ENCODE measurements around the gene PSMD4. TPM values are rescaled to one million over a fixed set of nuclear protein-coding genes. Genes with fewer than 3 reads are reported as not detected.
"Not testable (repeated sequence)": the region's sequence is repeated elsewhere in the genome, so short reads cannot be mapped to it uniquely, and the experiment has no call there.

The PSMD4 gene
- total RNA-seq, 1 donor from 2014 or later: 170 TPM

DNA sequence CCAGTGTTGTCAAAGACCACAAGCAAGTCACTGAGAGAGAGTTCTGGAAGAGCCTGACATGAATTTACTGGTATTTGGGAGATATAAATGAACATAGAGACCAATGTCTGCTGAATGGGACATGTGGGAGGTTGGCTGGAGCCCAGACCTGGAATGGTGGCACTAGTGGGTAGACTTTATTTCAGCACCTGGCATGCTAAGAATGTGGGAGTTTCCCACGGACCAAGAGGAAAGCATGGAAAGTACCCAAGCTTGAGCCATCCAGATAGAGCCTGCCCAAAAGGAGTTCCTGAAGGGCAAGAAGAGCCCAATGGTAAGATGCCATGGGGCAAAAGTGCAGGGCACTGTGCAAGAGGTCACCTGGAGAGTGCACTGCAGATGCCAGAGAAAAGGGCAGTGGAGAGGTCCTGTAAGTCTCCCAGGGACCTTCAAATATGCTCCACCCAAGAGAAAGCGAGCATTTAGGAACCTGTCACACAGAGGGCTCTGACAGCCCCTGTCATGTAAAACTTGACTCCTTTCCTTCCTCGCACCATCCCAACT, 19.5 kb downstream of the PSMD4 start:
- H3K36me3 Mint-ChIP-seq: peaks cover 5% of the 10 kb centered on the region
- TF ChIP-seq, protein P1, sequence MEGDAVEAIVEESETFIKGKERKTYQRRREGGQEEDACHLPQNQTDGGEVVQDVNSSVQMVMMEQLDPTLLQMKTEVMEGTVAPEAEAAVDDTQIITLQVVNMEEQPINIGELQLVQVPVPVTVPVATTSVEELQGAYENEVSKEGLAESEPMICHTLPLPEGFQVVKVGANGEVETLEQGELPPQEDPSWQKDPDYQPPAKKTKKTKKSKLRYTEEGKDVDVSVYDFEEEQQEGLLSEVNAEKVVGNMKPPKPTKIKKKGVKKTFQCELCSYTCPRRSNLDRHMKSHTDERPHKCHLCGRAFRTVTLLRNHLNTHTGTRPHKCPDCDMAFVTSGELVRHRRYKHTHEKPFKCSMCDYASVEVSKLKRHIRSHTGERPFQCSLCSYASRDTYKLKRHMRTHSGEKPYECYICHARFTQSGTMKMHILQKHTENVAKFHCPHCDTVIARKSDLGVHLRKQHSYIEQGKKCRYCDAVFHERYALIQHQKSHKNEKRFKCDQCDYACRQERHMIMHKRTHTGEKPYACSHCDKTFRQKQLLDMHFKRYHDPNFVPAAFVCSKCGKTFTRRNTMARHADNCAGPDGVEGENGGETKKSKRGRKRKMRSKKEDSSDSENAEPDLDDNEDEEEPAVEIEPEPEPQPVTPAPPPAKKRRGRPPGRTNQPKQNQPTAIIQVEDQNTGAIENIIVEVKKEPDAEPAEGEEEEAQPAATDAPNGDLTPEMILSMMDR (conservative IDR thresholded peaks at IDR 0.05): no peak

DNA sequence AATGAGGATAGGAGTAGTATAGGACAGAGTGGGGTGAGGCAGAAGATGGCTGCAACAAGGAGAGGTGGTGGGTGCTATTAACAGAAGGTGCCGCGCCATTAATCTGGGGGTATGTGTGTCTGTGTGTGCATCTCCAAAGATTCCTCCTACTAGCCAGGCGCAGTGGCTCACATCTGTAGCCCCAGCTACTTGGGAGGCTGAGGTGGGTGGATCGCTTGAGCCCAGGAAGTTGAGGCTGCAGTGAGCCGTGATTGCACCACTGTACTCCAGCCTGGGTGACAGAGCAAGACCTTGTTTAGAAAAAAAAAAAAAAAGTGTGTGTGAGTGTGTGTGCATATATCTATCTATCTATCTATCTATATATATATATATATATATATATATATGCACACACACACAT, 20.8 kb downstream of the PSMD4 start:
- H3K4me3 Mint-ChIP-seq; DNase-seq (ENCODE audit: extremely low spot score, unreplicated experiment); H3K4me1 Mint-ChIP-seq (ENCODE audit: unreplicated experiment); H3K27me3 Mint-ChIP-seq; H3K9me3 Mint-ChIP-seq; H3K27ac Mint-ChIP-seq; H3K36me3 Mint-ChIP-seq: not testable (repeated sequence)

More for the DNA sequence above, 19.5 kb downstream of the PSMD4 start:
- no peak overlapping the region for H3K4me3 Mint-ChIP-seq
- H3K4me1 Mint-ChIP-seq (ENCODE audit: unreplicated experiment): no peaks in the 10 kb centered on the region
- peaks cover 3% of the 10 kb centered on the region for H3K27me3 Mint-ChIP-seq
- no peaks in the 10 kb centered on the region for H3K9me3 Mint-ChIP-seq
- no peak for DNase-seq (ENCODE audit: extremely low spot score, unreplicated experiment)
- peak overlapping the region; percentile 8 for H3K27ac Mint-ChIP-seq

DNA sequence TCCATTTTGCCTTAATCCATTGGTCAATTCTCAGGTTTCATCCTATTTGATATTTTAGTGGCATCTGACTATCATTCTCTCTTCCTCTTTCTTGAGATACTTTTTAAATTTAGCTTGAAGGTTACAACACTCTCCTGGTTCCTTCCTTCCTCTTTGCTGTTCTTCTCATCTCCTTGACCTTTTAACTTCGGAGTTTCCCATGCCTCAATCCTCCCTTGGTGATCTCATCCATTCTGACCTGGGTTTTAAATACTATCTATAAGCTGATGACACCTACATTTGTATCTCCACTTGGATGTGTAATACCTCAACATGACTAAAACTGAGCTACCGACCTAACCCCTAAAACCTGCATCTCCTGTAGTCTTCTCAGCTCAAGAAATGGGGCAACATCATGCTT, 22.7 kb downstream of the PSMD4 start:
- TF ChIP-seq, protein P1 (conservative IDR thresholded peaks at IDR 0.05): no peak
- no peak overlapping the region for H3K4me3 Mint-ChIP-seq
- H3K27me3 Mint-ChIP-seq: peaks cover 3% of the 10 kb centered on the region
- H3K27ac Mint-ChIP-seq: no peak overlapping the region
- H3K36me3 Mint-ChIP-seq: no peaks in the 10 kb centered on the region
- DNase-seq (ENCODE audit: extremely low spot score, unreplicated experiment): no peak
- H3K9me3 Mint-ChIP-seq: no peaks in the 10 kb centered on the region
- no peaks in the 10 kb centered on the region for H3K4me1 Mint-ChIP-seq (ENCODE audit: unreplicated experiment)

DNA sequence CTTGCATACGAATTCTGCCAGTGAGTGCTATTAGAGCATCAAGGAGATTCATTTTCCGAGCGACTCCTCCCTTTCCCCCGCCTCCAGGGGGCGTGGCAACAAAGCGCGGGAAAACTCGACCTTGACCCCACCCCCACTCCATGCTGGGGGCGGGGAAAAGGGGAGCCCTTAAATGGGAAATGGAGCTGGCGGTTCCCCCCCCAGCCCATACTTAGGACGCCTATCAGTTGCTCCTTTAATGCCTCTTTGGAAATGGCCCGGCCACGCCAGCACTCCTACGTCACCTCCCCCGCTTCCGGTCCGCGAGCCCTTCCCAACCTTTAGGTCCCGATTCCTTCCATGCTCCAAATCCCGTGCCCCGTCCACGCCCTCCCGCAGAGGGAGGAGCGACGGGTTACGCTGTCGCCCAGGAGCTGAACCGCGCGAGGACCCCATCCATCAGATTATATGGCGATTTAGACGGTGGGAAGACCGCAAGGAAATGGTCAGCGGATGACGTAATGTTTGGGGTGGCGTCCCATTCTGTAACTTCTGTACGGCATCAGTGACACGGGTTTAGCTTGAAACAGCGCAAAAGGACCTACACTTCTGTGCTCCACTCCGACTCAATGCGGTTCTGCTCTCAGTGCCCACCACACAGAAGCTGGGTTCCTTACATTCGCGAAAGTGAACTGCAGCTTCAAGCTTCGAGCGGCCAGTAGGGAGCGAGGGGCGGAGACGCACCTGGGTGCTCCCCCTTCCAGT, 26.9 kb downstream of the PSMD4 start:
- TF ChIP-seq, protein P1 (conservative IDR thresholded peaks at IDR 0.05): peak; percentile 25
- Mint-ChIP-seq H3K4me3 (peak overlapping the region; percentile 99), H3K36me3 (peaks cover 8% of the 10 kb centered on the region), H3K27me3 (peaks cover 3% of the 10 kb centered on the region), H3K27ac (peak overlapping the region; percentile 100), H3K4me1 (ENCODE audit: unreplicated experiment) (peaks cover 15% of the 10 kb centered on the region), H3K9me3 (no peaks in the 10 kb centered on the region)
- peak; percentile 97 for DNase-seq (ENCODE audit: extremely low spot score, unreplicated experiment)

DNA sequence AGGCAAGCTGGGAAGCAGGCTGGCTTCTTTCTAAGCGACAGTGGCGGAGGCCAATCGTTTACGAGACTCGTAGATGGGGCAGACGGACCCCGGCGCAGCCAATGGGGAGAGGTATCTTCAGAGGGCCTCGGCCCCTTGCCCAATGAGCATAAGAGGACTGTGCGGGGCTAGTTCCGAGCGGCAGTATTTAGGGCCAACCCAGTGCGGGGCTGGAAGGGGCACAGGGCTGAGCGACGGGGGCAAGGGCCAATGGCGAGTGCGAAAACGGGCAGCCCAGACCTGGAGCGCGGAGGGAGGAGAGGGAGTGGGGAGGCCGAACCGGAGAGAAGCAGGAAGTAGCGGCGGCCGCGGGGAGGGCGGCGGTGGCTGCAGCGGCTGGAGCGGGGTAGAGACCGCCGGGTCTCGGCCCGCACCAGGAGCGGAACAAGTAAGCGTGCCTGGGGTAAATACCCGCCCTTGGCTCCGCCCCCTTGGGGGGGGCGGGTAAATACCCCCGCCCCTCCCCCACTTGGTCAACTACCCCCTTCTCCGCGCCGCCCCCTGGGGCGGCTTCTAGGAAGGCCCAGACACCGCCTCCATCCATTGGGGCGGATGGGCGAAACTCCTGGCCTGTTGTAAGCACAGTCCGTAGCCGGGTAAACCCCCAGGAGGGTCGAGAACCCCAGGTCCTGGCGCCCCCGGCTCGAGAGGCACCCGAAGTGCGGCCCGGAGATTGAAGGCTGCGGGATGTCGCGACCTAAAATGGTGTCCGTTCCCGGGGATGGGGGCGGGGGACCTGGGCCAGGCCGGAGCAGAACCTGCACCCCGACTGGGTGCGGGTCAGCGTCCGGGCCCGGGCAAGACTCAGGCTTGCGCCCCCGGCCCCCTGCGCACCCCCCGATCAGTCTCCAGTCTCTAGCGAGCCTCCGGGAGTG, 27.7 kb downstream of the PSMD4 start, which contains the start of gene ZNF687:
Gene ZNF687 (plus strand): TSS at position 331 of the 914 bp plus-strand sequence. CDS start 3,993 bp downstream, outside the sequence.
- Mint-ChIP-seq H3K36me3 (peaks cover 8% of the 10 kb centered on the region), H3K27ac (peak within 1 kb of the TSS; percentile 100), H3K9me3 (no peaks in the 10 kb centered on the region), H3K4me3 (peak within 1 kb of the TSS; percentile 99), H3K27me3 (peaks cover 3% of the 10 kb centered on the region), H3K4me1 (ENCODE audit: unreplicated experiment) (peaks cover 15% of the 10 kb centered on the region)
- DNase-seq (ENCODE audit: extremely low spot score, unreplicated experiment): peak; percentile 99
- TF ChIP-seq, protein P1 (conservative IDR thresholded peaks at IDR 0.05): no peak
